HG02870 (cell line): ENCODE data around the gene MSH6.
A peak's percentile ranks its signal among the peaks of the same experiment; 100 is the strongest.

Experiments
- ATAC-seq: cut with Tn5 transposase; IDR thresholded peaks from one replicate; pipeline ENCODE4 v1.9.1; 2021; ENCODE audit warnings: mild to moderate bottlenecking, moderate library complexity; ENCODE audit not compliant: unreplicated experiment

Gene MSH6

DNA sequence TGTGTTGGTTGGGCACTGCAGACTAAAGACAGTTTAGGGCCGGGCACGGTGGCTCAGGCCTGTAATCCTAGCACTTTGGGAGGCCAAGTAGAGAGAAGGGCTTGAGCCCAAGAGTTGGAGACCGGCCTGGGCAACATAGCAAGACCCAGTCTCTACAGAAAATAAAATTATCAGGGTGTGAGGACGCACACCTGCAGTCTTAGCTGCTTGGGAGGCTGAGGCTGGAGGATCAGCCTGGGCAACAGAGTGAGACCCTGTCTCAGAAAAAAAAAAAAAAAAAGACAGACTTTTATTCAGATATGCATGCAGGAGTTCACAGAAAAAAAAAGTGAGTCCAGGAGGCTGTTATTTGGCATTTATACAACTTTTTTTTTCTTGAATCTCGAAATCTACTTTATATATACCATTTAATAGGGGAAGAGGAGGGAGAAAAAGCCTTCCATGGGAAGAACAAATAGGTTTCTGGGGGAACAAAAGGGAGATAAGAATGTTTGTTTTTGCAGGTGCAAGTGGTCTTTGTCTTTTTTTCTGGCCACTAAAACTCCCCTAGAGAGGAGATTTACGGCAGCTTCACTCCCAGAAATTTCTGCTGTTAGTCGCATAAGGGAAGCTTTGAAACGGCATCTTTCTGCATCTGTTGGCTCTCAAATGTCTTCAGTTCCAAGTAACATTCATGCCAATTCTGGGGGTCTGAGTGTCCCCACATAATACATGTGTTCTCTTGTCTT lies 4.1 kb upstream of the MSH6 start:
- ATAC-seq, result no peak

DNA sequence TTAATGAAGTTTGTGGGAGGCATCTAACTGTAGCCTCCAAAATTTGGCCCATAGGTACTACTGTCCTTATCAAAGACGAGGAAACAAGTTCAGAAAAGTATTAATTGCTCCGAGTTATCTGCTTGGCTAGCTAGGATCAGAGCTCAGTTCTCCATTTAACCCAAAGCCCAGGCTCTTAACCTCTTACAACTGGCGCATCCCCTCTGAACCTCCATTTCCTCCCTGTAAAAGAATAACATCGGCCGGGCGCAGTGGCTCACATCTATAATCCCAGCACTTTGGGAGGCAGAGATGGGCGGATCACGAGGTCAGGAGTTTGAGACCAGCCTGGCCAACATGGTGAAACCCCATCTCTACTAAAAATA lies 3.5 kb upstream of the MSH6 start:
- no peak for ATAC-seq

DNA sequence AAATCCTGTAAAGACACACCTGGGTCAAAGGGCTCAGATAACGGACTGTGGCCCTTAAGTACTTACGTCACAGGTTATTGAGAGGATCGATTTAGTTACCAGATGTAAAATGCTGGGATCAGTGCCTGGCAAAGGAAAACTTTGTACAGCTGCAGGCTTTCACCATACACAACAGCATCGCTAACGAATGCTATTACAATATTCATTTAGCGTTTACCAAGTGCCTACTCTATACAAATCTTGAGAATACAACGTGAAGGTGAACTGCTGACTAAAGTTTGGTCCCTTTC lies 619 bp upstream of the MSH6 start:
- no peak for ATAC-seq

DNA sequence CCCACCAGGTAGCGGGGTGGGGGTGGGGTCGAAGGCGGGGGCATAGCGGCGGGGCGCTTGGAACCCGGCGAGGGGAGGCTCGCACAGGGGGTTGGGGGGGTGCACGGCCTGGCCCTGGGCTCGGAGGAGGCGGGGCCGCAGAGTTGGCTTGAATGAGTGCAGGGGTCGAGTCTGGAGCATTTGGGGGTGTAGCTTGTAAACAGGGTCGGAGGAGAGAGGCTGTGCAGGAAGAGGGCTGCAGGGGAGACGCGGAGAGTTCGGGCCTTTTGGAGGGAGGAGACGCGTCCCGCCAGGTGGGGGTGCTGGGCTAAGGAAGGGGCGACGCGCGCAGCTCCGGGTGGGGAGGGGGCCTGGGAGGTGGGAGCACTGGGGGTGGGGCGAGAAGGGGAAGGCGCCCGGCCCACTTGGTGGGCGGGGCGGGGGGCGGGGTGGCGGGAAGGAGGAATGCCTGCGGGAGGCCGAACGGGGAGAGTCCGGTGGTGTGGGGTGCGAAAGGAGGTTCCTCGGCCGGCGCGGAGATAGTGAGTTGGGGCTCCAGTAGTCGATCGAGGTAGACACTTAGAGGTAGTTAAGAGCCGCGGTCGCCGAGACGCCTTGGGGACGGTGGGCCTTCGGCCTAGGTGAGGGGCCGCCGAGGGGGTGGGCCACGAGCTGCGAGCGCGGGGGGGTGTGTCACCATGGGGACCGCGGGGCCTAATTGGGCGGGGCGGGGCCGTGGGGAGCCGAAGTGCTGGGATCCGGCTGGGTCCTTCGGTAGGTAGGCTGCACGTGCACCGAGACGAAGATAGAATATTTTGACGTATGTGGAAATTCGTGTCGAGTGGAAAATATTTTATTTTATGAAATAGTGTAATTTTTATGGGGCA lies 774 bp downstream of the MSH6 start:
- peak; percentile 17 for ATAC-seq

DNA sequence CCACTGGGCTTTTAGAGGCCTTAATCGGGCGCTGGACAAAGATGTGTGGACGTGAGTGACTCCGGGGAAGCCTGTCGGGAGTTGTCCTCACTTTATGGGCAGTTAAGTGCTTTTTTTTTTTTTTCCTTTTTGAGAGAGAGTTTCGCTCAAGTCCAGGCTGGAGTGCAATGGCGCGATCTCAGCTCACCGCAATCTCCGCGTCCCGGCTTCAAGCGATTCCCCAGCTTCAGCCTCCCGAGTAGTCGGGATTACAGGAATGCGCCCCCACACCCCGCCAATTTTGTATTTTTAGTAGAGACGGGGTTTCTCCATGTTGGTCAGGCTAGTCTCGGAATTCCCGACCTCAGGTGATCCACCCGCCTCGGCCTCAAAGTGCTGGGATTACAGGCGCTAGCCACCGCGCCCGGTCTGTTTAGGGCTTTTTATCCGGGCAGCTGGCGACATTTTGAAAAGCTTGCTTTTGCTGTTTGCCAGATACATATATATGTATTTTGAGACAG lies 1.5 kb downstream of the MSH6 start:
- ATAC-seq, result no peak

DNA sequence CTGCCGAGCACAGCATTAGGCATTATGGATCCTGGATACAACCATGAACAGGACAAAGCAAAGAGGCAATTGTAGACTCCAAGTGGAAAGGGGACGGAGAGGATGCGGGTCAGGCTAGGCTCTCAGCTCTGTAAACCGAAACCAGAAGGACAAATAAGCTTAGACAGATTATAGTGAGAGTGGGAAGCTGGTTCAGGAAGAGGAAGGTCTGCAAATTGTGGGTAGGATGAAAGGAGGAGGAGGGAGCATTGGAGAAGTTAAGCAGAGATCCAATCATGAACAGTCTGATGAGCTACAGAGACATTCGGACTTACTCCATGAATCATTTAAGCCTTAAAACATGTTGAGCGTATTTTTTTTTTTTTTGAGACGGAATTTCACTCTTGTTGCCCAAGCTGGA lies 3.0 kb downstream of the MSH6 start:
- no peak for ATAC-seq

DNA sequence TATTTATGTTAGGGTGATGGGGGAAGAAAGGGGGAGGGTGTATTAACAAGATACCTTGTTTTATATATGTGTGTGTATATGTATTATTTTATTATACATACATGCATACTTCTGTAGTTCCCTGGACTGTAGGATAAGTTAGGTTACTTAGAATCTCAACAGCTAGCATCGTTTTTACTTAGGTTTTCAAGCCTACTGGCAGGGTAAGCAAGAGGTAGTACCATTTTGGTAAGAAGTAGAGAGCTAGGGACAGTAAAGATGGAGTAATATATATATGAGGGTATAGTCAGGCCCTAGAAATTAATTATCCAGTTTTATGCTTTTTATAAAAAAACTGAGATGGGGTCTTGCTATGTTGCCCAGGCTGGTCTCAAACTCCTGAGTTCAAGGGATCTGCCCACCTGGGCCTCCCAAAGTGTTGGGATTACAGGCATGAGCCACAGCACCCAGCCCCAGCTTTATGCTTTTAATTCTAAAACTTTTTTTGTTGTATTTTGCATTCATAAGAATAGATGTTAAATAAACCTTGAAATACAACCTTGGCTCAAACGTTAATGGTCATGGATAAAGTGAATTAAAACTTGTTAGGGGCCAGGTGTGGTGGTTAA lies 13.2 kb downstream of the MSH6 start:
- ATAC-seq, result no peak

DNA sequence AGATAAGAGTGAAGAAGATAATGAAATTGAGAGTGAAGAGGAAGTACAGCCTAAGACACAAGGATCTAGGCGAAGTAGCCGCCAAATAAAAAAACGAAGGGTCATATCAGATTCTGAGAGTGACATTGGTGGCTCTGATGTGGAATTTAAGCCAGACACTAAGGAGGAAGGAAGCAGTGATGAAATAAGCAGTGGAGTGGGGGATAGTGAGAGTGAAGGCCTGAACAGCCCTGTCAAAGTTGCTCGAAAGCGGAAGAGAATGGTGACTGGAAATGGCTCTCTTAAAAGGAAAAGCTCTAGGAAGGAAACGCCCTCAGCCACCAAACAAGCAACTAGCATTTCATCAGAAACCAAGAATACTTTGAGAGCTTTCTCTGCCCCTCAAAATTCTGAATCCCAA lies 15.7 kb downstream of the MSH6 start:
- no peak for ATAC-seq

DNA sequence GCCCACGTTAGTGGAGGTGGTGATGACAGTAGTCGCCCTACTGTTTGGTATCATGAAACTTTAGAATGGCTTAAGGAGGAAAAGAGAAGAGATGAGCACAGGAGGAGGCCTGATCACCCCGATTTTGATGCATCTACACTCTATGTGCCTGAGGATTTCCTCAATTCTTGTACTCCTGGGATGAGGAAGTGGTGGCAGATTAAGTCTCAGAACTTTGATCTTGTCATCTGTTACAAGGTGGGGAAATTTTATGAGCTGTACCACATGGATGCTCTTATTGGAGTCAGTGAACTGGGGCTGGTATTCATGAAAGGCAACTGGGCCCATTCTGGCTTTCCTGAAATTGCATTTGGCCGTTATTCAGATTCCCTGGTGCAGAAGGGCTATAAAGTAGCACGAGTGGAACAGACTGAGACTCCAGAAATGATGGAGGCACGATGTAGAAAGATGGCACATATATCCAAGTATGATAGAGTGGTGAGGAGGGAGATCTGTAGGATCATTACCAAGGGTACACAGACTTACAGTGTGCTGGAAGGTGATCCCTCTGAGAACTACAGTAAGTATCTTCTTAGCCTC lies 16.2 kb downstream of the MSH6 start:
- ATAC-seq, result no peak

DNA sequence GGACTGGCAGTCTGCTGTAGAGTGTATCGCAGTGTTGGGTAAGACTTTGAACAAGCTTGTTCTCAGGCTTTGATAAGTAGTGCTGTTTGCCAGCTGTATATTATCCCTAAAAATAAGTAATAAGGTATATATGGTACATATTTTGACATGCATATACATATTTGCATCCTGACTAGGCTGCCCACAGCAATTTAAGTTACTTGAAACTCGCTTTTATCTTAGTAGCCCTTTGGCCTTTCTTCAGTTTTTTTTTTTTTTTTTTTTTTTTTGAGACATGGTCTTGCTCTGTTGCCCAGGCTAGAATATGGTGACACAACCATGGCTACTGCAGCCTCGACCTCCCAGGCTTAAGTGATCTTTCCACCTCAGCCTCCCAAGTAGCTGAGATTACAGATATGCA lies 18.2 kb downstream of the MSH6 start:
- no peak for ATAC-seq

DNA sequence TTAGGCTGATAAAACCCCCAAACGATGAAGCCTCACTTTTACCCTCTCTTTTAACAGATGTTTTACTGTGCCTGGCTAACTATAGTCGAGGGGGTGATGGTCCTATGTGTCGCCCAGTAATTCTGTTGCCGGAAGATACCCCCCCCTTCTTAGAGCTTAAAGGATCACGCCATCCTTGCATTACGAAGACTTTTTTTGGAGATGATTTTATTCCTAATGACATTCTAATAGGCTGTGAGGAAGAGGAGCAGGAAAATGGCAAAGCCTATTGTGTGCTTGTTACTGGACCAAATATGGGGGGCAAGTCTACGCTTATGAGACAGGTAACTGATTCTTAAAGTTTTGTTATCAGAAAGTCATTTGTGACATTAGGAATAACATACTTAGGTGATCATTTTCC lies 20.4 kb downstream of the MSH6 start:
- ATAC-seq, result no peak

DNA sequence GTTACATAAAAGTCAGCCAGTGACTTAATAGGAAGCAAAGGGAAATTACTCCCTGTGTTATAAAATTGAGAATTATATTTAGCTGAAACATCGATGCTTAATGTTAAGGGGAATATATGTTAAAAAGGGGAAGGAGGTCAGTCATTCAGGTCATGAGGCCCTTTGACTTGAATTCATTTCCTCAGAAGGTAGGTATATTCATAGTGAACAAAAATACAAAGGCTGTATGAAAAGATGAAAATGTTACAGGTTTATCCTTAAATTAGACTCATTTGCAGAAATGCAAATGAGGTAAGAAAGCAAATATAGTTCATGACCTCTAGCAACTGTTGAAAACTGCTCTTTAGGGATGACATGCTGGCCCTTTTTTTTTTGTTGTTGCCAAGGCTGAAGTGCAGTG lies 20.8 kb downstream of the MSH6 start:
- ATAC-seq, result no peak

DNA sequence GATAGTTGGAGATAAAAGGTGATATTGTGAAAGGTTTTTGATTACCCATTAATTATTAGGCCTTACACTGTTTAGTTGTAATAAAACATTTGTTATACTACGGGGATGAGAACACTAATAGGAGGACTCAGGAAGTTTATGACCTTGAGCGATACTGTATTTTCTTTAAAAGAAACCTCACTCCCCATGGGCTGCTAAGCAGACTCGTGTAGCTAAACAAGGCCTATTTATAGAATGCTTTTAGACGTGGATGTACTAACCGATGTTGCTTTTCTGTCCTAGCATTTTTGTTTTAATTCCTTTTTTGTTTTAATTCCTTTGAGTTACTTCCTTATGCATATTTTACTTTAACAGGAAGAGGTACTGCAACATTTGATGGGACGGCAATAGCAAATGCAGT lies 22.9 kb downstream of the MSH6 start:
- ATAC-seq, result no peak

DNA sequence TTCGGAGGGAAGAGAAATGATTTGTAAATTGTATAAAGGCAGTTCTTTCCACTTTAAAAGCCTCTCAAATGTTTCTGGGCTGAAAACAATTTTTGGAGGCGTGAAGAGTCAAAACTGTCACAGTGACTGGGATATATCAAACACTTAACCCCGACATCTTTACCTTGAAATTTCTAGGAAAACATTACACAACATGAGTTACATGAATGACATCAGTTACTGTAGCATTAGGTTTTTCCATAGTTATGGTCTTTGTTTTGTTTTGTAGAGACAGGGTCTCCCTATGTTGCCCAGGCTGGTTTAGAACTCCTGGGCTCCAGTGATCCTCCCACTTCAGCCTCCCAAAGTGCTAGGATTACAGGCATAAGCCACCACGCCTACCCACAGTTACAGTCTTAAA lies 25.7 kb downstream of the MSH6 start:
- ATAC-seq, result no peak

DNA sequence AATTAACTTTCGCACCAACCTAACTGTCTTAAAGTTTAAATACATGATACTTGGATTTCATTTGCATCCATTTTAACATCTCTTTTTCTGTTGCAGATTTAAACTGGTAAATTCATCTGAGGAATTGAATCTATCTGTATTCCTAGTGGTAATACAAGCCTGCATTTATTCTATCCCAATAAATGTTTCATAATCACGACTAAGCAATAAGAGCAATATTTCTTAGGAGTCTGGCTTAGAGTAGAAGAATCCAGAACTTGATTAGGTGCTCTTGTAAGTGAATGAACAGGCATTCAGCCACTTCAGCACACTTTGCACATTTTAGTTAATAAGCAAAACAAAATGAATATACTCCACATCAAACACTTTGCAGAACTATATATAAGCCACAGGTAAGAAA lies 27.0 kb downstream of the MSH6 start:
- ATAC-seq, result no peak

DNA sequence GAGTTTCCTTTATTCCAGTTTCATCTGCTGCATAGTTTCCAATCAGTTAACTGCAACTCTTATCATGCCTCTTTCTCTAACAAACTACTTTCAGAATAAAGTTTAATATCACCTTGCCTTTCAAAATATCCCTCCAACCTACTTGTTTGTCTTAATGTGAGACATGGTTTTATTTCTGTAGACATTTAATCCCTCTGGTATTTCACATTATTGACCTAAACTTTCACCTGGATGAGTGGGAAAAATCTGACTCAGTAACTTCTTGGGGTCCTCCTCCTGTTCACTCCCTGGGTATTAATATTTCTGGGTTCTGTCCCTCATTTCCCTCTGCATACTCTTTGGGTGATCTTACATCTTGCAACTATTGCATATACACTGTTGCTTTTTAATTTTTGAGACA lies 27.9 kb downstream of the MSH6 start:
- no peak for ATAC-seq

DNA sequence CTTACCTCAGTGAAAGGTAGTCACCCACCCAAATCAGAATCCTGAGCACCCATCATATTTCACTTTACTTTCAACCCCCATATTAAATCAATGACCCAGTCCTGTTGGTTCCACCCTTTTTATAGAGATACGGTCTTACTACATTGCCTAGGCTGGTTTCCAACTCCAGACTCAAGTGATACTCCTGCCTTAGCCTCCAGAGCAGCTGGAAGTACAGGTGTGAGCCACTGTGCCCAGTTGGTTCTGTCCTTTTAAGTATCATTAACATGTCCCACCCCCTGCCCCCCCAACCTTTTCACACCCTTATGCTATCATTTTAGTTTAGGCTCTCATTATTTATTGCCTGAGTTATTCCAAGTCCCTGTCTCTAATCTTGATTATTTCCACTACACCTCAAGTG lies 28.7 kb downstream of the MSH6 start:
- ATAC-seq, result no peak

DNA sequence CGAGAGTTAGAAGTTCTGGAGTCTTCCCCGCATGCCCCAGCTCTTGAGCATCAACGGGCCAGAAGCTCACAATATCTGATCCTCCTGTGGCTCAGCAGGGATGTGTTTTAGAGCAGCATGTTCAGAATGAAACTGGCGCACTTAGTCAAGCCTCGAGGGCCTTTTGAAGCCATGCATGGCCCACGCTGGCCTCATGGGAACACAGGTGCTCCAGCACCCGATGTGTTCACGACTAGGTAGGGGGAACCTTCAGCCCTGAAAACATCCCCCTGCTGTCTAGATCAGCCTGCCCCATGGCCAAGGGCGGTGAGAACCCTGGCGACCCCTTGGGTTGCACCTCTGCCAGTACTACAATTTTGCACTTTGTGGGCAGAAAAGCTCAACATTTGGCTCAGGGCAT lies 32.8 kb downstream of the MSH6 start:
- peak; percentile 57 for ATAC-seq

DNA sequence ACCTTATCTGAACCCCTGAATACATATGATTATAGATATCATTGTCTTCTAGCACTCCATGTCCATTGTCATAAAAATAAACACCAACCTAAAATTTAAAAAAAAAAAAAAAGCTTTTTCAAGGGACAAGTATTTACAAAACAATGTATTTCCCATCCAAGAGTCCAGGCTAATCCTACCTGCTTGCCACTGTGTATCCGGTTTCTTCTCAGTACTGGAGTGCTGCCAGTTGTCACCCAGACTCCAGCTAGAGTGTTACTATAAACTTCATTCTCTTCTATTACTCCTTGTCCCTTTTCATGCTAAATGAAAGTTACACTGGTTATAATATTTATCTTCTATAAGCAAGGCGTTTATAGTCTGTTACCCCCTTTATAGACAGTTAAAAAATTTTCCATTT lies 35.8 kb downstream of the MSH6 start:
- no peak for ATAC-seq

DNA sequence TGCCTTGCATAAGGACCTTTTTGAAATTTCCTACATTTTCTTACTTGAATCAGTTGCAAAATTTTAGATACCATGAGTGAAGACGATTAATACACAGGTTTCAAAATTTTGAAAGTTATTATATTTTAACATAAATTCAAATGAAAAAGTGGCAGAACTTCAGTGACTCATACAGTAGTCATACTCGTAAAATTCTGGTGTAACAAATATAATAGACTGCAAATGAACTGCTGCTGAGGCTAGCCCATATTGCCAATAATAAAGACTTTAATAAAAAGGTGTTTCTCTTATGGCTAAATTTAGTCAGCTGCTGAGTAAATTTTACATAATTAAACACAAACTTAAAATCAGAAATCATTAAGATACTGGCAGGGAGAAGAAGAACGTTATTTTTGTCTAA lies 36.9 kb downstream of the MSH6 start:
- no peak for ATAC-seq

DNA sequence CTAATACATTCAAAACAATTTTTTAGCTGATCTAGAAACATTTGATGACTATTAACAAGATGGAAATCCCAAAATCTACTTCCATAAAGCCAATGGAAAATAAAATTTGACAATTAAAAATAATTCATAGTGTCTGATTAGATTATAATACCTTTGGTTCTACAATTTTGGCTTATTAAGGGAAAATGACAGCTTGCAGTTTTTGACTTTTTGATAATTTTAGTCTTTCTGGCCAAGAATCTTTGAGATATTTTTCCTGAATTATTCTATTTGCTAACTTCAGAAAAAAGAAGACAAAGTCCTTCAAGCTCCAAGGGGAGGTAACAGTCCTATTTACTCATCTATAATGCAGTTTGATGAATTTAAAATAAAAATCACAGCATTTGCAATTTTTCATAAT lies 39.6 kb downstream of the MSH6 start:
- ATAC-seq, result no peak

DNA sequence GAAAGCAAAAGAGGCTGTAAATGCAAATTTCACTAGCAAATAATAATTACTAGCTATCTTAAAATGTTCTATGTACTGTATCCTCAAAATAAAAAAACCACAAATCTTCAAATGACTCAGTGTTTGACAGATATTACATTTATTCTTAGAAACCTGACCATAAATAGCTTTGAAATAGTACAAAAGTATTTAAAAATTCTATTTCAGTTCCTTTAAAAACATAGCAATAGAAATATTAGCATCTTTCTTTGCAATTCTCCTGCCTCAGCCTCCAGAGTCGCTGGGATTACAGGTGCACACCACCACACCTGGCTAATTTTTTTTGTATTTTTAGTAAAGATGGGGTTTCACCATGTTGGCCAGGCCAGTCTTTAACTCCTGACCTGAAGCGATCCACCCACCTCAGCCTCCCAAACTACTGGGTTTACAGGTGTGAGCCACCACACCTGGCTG lies 50.6 kb downstream of the MSH6 start:
- peak; percentile 87 for ATAC-seq
